Breast epithelium (tissue), 3 donors: Measurements from ENCODE around the gene PPP1R1B.

Experiments used
- POLR2A ChIP-seq: fragments of 450-650 bp; IDR thresholded peaks from one replicate; pipeline ENCODE4 v1.6.1; 2016; ENCODE audit warnings: antibody characterized with exemption, mild to moderate bottlenecking, moderate library complexity
- TF ChIP-seq, protein P1 (sequence below), 3 donors: fragments of 450-650 bp; IDR thresholded peaks; one replicate each; pipeline ENCODE4 v1.5.1; 2016 to 2017; ENCODE audit warnings: antibody characterized with exemption in 3 of 3, mild to moderate bottlenecking in 3 of 3, moderate library complexity in 3 of 3

DNA sequence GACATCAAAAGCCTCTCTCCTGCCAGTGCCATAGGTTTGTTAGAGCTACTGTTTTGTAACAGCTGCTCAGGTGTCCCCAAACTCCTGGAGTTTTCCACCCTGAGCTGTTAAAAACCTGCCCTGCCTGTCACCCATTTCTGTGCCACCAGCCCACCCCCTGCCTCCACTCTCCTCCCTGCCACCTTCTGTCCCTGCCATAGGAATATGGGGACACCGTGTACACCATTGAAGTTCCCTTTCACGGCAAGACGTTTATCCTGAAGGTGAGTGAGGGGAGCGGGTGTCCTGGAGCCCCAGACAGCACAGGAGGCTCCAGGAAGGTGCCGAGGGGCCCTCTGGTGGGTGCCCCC, 33.2 kb downstream of the PPP1R1B start:
- TF ChIP-seq POLR2A, result no peak
- TF ChIP-seq, protein P1, sequence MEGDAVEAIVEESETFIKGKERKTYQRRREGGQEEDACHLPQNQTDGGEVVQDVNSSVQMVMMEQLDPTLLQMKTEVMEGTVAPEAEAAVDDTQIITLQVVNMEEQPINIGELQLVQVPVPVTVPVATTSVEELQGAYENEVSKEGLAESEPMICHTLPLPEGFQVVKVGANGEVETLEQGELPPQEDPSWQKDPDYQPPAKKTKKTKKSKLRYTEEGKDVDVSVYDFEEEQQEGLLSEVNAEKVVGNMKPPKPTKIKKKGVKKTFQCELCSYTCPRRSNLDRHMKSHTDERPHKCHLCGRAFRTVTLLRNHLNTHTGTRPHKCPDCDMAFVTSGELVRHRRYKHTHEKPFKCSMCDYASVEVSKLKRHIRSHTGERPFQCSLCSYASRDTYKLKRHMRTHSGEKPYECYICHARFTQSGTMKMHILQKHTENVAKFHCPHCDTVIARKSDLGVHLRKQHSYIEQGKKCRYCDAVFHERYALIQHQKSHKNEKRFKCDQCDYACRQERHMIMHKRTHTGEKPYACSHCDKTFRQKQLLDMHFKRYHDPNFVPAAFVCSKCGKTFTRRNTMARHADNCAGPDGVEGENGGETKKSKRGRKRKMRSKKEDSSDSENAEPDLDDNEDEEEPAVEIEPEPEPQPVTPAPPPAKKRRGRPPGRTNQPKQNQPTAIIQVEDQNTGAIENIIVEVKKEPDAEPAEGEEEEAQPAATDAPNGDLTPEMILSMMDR (IDR thresholded peaks at IDR 0.05), result no peak
